Activated CD8-positive, alpha-beta memory T cell treated with anti-CD3 and anti-CD28 coated beads for 4 hours (primary cell): ENCODE measurements around the gene CDH23.

Source experiments
- DNase-seq, 2 donors: peaks; one replicate each; pipeline ENCODE4 v3.0.0-alpha.2; 2020; ENCODE audit warnings: low read depth in 2 of 2

Gene CDH23

GRCh38 chr10:71537681-71538080 is 141.0 kb downstream of the CDH23 start:
- no peak for DNase-seq

DNA sequence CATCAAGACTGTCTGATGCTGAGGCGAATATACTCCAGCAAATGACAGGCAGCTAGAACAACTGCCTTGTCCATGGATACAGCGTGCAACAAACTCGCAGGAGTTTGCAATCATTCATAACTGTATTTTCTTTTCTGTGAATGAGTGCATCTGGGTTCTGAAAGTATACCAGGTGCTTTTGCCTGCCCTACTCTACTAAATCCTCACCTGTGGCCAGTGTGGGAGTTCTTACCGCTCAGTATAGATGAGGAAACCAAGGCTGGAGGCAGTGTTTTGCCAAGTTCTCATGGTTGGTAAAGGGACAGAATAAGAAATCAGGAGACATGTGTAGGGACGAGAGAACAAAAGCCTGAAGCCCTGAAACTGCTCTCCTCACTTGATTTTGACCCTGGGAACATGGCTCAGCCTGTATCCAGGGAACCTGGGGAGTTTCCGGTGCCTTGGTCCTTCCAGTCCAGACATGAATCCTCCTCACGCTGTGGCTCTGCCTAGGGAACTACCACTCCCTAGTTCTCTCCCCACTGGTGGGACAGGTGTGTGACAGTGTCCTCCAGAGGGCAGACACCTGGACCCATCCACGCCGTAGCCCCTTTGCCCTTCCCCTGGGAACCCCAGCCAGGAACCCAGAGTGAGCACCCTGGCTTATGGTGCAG is 142.0 kb downstream of the CDH23 start:
- no peak for DNase-seq

GRCh38 chr10:71539442-71540118 is 142.9 kb downstream of the CDH23 start:
- DNase-seq = no peak

DNA sequence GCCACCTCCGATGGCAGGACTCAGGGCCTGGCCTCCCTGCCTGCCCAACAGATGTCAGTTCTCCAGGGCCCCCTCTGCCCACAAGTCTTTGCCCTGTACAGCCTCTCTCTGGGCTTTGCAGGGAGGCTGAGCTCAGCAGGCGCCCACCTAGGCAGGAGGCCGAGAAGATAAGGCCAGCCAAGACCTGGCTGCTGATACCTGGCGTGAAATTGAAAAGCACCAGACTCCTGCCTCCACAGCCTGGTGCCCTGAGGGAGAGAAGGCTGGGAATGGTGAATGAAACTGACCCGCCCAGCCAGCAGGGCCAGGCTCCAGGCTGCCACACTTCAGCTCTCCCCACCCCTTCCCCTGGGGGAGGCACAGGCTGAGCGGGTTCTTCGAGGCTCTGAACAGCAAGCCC is 145.8 kb downstream of the CDH23 start:
- DNase-seq = no peak

GRCh38 chr10:71543608-71544170 is 147.0 kb downstream of the CDH23 start:
- no peak for DNase-seq

DNA sequence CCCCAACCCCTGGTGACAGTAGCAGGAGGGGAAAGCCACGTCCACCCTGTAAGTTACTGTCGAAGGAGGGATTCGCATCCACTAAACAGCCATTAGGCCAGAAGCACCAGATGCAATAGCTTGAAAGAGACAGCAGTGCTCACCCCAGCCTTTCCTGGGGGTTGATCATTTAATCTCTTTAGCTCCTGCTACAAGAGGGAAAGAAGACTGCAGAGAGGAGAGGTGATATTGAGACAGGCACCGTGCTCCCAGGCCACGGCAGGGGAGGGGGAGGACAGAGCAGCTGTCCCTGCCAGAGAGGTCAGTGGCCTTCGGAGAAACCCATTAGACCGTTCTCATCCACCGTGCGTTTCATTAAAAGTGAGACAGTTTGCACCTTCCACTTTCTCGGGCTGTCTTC is 148.3 kb downstream of the CDH23 start:
- DNase-seq = no peak

DNA sequence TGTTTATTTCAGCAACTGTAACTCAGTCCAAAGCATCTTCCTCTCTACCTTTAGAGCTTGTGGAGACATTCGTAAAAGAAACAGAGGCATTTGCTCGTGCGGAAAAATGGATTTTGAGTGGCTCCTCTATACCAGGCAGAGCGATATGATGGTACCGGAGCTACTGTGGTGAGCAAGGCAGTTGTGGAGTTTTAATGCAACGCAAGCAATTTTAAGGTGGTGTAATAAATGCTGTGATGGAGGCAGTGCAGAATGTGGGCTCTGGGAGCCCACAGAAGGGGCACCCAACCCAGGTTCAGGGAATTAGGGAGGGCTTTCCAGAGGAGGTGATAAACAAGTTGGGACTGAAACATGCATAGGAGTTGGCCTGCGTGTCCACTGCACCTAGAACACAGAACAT is 149.5 kb downstream of the CDH23 start:
- no peak for DNase-seq

GRCh38 chr10:71547312-71547711 is 150.6 kb downstream of the CDH23 start:
- DNase-seq = no peak

DNA sequence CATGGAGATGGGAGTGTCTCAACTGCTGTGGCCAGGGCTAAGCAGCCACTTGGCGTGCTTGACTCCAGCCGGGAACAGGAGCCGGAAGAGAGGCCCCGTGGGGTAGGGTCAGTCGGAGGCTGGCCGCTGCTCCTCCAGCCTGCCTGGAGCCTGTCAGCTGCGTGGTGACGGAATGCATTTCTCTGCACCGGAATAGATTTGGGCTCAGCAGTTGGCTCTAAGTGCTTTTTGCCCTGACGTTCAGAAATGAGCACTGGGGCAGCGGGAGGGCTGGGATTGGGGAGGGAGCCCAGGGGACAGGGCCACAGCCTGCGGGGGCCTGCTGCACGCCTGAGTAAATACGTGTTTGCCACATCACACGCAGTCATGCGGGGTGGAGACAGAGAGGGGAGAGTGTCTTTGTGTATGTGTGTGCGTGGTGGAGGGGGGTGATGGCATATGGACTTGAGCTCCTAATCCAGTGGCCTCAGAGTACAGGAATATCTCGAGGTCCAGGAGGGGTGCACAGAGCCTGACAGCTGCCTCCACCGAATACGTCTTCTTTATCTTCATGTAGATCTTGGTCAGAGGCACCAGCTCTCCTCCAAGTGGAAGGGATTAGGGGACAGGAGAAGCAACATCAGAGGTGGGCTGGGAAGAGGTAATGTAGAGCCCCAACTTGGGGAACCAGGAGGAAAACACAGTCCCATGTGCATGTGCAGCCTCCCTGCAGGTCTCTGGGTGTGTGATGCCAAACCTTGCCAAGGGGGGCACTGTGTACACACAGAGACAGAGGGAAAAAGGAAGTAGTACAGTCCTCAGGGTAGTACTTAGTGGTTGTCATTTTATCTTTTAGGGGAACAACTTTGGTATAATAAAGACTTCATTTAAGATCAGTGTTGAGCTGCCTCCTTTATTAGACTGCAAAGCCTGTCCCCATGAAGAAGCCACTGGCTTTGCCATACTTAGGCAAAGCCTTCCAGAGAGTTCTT is 151.4 kb downstream of the CDH23 start:
- no peak for DNase-seq

DNA sequence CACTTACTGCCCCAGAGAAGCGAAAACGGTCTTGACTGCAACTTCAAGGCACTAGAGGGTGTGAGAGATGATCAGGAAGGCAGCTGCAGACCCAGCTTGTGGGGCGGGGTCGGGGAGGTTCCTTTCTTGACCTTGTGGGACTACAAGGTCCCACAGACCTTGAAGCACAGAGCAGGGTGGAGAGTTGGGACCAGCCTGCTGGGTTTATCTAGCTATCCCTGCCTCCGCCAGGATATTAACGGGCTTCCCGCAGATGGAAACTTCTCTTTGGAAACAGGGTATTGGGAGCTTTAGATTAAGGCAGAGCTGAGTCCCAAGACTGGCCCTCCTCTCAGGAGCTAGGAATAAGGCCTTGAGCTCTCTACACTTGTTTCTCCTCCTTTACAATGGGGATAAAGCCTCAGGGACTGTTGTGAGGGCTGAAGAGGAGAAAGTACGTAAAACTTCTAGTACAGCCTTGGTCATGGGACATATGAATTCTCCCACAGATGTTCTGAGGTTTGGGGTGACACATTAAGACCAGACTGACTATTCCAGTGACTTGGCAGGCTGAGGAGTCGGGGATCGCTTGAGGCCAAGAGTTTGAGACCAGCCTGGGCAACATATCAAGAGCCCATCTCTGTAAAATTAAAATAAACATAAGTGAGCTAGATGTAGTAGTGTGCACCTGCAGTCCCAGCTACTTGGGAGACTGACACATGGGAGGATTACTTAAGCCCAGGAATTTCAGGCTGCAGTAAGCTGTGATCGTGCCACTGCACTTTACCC is 153.2 kb downstream of the CDH23 start:
- DNase-seq = no peak

DNA sequence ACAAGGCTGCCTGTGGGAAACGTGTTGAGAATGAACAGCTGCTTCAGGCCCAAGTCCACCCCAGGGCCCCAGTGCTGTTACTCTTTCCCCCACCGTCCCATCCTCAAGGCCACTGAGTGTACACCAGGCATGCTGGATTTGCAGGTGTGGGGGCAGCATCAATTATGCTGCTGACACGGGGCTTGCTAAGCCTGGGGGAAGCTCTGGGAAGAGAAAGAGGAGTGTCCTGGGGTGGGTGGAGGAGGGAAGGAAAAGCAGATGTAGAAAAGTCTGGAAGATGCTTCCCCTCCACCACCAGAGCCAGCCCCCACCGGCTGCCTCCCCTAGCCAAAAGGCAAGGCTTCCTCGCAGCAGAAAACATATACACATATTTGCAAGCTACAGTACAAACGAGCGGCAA is 153.9 kb downstream of the CDH23 start:
- DNase-seq = no peak

- no peak for DNase-seq
Measured at GRCh38 chr10:71551970-71552369, 155.2 kb downstream of the CDH23 start.

- no peak for DNase-seq
Measured at GRCh38 chr10:71553432-71553831, 156.7 kb downstream of the CDH23 start.

DNA sequence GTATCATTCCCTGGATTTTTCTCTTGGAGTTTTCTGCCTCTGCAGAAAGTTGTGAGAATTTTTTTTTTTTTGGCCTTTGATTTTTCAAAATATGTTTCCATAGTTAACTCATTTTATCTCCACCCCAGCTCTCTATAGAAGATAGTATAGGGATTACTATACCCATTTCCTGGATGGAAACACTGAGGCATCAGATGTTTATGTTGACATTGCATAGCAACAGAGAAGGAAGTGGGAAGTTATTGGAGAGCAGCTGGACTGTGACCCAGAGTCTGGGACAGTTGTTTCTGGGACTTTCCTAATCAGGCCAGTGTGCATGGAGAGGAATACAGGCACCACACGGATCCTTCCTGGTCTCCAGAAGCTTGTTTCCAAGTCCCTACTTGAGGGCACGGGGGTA is 158.0 kb downstream of the CDH23 start:
- no peak for DNase-seq

DNA sequence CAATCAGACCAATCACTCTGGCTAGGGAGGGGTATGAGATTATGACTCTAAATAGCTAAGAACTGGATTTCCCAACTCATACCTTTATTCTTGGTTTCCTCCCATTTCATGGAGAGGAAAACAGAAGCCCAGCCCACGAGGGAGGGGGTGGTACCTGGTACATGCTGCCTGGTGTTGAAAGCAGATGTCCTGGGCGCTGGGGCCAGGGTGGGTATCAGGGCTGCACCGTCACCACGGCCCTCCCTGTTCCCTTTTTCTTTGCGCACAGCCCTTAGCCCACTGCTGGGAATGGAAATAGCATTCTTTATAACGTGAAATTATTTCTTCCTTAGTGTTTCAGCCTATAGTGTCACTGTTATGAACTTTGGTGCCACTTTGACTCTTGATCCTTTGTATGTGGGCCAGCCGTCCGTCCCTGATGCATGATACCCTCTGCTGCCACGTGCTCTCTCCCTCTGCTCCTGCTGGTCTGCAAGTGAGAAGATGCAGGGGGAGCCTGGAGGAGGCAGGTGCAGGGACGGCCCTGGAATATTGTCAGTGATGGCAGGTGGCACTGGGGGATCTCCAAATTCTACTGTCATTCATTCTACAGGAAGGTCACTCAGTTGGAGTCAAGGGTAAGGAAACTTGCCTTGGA is 158.5 kb downstream of the CDH23 start:
- no peak for DNase-seq

GRCh38 chr10:71555724-71556119 is 159.0 kb downstream of the CDH23 start:
- DNase-seq = no peak

GRCh38 chr10:71558991-71559390 is 162.3 kb downstream of the CDH23 start:
- no peak for DNase-seq

DNA sequence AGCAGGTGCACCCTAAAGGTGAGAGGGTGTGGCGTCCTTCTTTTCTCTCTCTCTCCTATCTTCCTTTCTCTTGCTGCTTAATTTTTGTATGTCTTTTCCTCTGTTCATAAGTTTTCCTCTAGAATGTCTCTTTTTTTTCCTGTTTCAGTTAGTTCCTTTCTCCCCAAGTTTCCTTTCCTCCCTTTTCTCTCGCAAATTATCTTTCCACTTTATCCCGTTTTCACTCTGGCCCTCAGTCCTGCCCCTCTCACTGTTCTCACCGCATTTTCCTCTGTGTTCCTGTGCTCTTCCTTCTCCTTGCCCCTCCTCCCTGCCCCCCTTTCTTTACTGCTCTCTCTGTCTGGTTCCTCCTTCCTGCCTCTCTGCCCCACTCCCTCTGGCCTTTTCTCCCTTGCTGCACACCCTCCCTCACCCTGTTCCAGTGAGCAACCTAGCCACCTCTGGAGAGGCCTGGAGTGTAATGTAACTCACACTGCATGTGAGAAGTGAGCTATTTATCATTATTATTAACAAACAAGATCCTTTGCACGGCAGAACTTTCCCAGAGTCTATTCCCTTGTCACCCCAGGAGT is 164.4 kb downstream of the CDH23 start:
- DNase-seq = no peak

- no peak for DNase-seq
Measured at GRCh38 chr10:71562181-71562580, 165.5 kb downstream of the CDH23 start.

DNA sequence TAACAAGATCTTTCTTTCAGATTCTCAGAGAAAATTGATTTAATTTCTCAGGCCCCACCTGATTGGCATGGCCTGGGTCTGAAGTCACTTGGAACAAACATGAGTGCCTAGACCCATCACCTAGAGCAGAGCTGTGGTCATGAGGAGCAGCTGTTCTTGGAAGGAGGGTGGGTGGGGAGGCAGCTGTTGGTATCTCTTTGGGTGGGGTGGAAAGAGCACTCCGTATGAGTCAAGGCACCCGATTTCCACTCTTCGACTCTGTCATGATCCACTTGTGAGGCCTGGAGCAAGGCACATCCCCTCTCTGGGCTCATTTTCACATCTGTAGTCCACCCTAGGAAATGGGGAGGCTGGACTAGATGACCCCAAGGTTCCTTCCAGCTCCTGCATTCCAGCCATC is 166.2 kb downstream of the CDH23 start:
- no peak for DNase-seq
